SK-N-SH treated with all-trans-retinoic acid at 6 μM for 48 hours (cell line): ENCODE data around the gene FHIP2A.

Experiments
- ARNTL ChIP-seq: fragments of 450-650 bp; formaldehyde crosslinking; IDR thresholded peaks from 2 replicates; pipeline ENCODE4 v1.5.0; 2020; ENCODE audit warnings: low read depth, mild to moderate bottlenecking, moderate library complexity, borderline replicate concordance
- CSDC2 ChIP-seq: fragments of 250-450 bp; sonication (Bioruptor Pico); IDR thresholded peaks from 2 replicates; pipeline ENCODE4 v1.5.0; 2020; ENCODE audit warnings: mild to moderate bottlenecking, moderate library complexity
- CSRNP3 ChIP-seq: fragments of 250-450 bp; sonication (Bioruptor Pico); IDR thresholded peaks from 2 replicates; pipeline ENCODE4 v1.5.1; 2021; ENCODE audit warnings: mild to moderate bottlenecking, moderate library complexity
- ESRRG ChIP-seq: fragments of 250-450 bp; sonication (Bioruptor Pico); IDR thresholded peaks from 2 replicates; pipeline ENCODE4 v1.6.1; 2021; ENCODE audit warnings: mild to moderate bottlenecking
- PATZ1 ChIP-seq: fragments of 250-450 bp; sonication (Bioruptor Pico); IDR thresholded peaks from 2 replicates; pipeline ENCODE4 v1.8.0; 2020; ENCODE audit warnings: mild to moderate bottlenecking, moderate library complexity, borderline replicate concordance
- PPARA ChIP-seq: fragments of 250-450 bp; sonication (Bioruptor Pico); IDR thresholded peaks from 2 replicates; pipeline ENCODE4 v1.5.0; 2020; ENCODE audit warnings: mild to moderate bottlenecking, borderline replicate concordance
- TOX ChIP-seq: fragments of 250-450 bp; sonication (Bioruptor Pico); IDR thresholded peaks from 2 replicates; pipeline ENCODE4 v1.8.0; 2021; ENCODE audit warnings: mild to moderate bottlenecking, moderate library complexity, borderline replicate concordance
- TSHZ2 ChIP-seq: fragments of 250-450 bp; sonication (Bioruptor Pico); IDR thresholded peaks from 2 replicates; pipeline ENCODE4 v1.5.0; 2020; ENCODE audit warnings: mild to moderate bottlenecking, moderate library complexity
- ZC3H10 ChIP-seq: fragments of 250-450 bp; sonication (Bioruptor Pico); IDR thresholded peaks from 2 replicates; pipeline ENCODE4 v1.5.1; 2021; ENCODE audit warnings: mild to moderate bottlenecking, moderate library complexity

- TF ChIP-seq PPARA (CRISPR knock-in tag) (no peak), TOX (peak; percentile 88), CSDC2 (CRISPR knock-in tag) (no peak), ARNTL (CRISPR knock-in tag) (no peak), ESRRG (CRISPR knock-in tag) (no peak), TSHZ2 (no peak), PATZ1 (CRISPR knock-in tag) (no peak), ZC3H10 (CRISPR knock-in tag) (peak; percentile 94), CSRNP3 (CRISPR knock-in tag) (no peak)
Observed at GRCh38 chr10:114779803-114780576, 41.6 kb upstream of the FHIP2A start.
